Measurements from ENCODE around the gene TGFA.
A peak's percentile ranks its signal among the peaks of the same experiment; 100 is the strongest.

Gene TGFA

GRCh38 chr2:70553584-70554337, at the start of gene TGFA:
Gene TGFA, minus strand, starts transcription at chr2:70553826. Its CDS starts 59 bp downstream, at chr2:70553767.
- Histone ChIP-seq H3K4me1 (ENCODE audit: control insufficient read depth, insufficient read depth, low read length) (peaks cover 9% of the 10 kb centered on the region), H3K9ac (ENCODE audit: low read length in 2 of 2) (peak within 1 kb of the TSS in 1 of 2 donors; percentile 11), H3K27ac (ENCODE audit: low read length) (no peak within 1 kb of the TSS)

GRCh38 chr2:70603066-70603465, 49.4 kb upstream of the TGFA start:
- Histone ChIP-seq H3K36me3 (ENCODE audit: control insufficient read depth in 2 of 2, insufficient read depth in 2 of 2, low read length in 2 of 2) (no peaks in the 10 kb centered on the region), H3K9me3 (ENCODE audit: control insufficient read depth in 2 of 2, low read length in 2 of 2) (peaks cover 0 to 2% of the 10 kb centered on the region in 2 donors), H3K4me3 (ENCODE audit: low read length in 2 of 2) (no peak overlapping the region), H3K27me3 (ENCODE audit: control insufficient read depth in 1 of 2, insufficient read depth in 2 of 2, low read length in 2 of 2) (peaks cover 0 to 3% of the 10 kb centered on the region in 2 donors), H3K9ac (ENCODE audit: low read length in 2 of 2) (no peak overlapping the region), H3K4me1 (ENCODE audit: control insufficient read depth, insufficient read depth, low read length) (no peaks in the 10 kb centered on the region), H3K27ac (ENCODE audit: low read length) (no peak overlapping the region)

More at GRCh38 chr2:70553584-70554337, at the start of gene TGFA:
- H3K4me3 ChIP-seq (ENCODE audit: low read length in 2 of 2) = peak within 1 kb of the TSS; percentile 50 to 72
- H3K9me3 ChIP-seq (ENCODE audit: control insufficient read depth in 2 of 2, low read length in 2 of 2) = no peaks in the 10 kb centered on the region
- peaks cover 43 to 51% of the 10 kb centered on the region in 2 donors for H3K27me3 ChIP-seq (ENCODE audit: control insufficient read depth in 1 of 2, insufficient read depth in 2 of 2, low read length in 2 of 2)
- H3K36me3 ChIP-seq (ENCODE audit: control insufficient read depth in 2 of 2, insufficient read depth in 2 of 2, low read length in 2 of 2) = no peaks in the 10 kb centered on the region

GRCh38 chr2:70598197-70598596, 44.6 kb upstream of the TGFA start:
- no peaks in the 10 kb centered on the region for H3K36me3 ChIP-seq (ENCODE audit: control insufficient read depth in 2 of 2, insufficient read depth in 2 of 2, low read length in 2 of 2)
- H3K4me3 ChIP-seq (ENCODE audit: low read length in 2 of 2) = no peak overlapping the region
- H3K9ac ChIP-seq (ENCODE audit: low read length in 2 of 2) = no peak overlapping the region
- no peak overlapping the region for H3K27ac ChIP-seq (ENCODE audit: low read length)
- H3K9me3 ChIP-seq (ENCODE audit: control insufficient read depth in 2 of 2, low read length in 2 of 2) = peaks cover 0 to 6% of the 10 kb centered on the region in 2 donors
- no peaks in the 10 kb centered on the region for H3K27me3 ChIP-seq (ENCODE audit: control insufficient read depth in 1 of 2, insufficient read depth in 2 of 2, low read length in 2 of 2)
- H3K4me1 ChIP-seq (ENCODE audit: control insufficient read depth, insufficient read depth, low read length) = no peaks in the 10 kb centered on the region

- H3K9ac ChIP-seq (ENCODE audit: low read length in 2 of 2) = no peak overlapping the region
- H3K9me3 ChIP-seq (ENCODE audit: control insufficient read depth in 2 of 2, low read length in 2 of 2) = peaks cover 0 to 6% of the 10 kb centered on the region in 2 donors
- no peak overlapping the region for H3K4me3 ChIP-seq (ENCODE audit: low read length in 2 of 2)
- no peak overlapping the region for H3K27ac ChIP-seq (ENCODE audit: low read length)
- H3K27me3 ChIP-seq (ENCODE audit: control insufficient read depth in 1 of 2, insufficient read depth in 2 of 2, low read length in 2 of 2) = no peaks in the 10 kb centered on the region
- no peaks in the 10 kb centered on the region for H3K4me1 ChIP-seq (ENCODE audit: control insufficient read depth, insufficient read depth, low read length)
- H3K36me3 ChIP-seq (ENCODE audit: control insufficient read depth in 2 of 2, insufficient read depth in 2 of 2, low read length in 2 of 2) = no peaks in the 10 kb centered on the region
Observed at GRCh38 chr2:70596739-70597138, 43.1 kb upstream of the TGFA start.

GRCh38 chr2:70596293-70596692, 42.7 kb upstream of the TGFA start:
- H3K27ac ChIP-seq (ENCODE audit: low read length) = no peak overlapping the region
- no peak overlapping the region for H3K4me3 ChIP-seq (ENCODE audit: low read length in 2 of 2)
- H3K9me3 ChIP-seq (ENCODE audit: control insufficient read depth in 2 of 2, low read length in 2 of 2) = peaks cover 0 to 6% of the 10 kb centered on the region in 2 donors
- no peaks in the 10 kb centered on the region for H3K4me1 ChIP-seq (ENCODE audit: control insufficient read depth, insufficient read depth, low read length)
- H3K36me3 ChIP-seq (ENCODE audit: control insufficient read depth in 2 of 2, insufficient read depth in 2 of 2, low read length in 2 of 2) = no peaks in the 10 kb centered on the region
- no peak overlapping the region for H3K9ac ChIP-seq (ENCODE audit: low read length in 2 of 2)
- H3K27me3 ChIP-seq (ENCODE audit: control insufficient read depth in 1 of 2, insufficient read depth in 2 of 2, low read length in 2 of 2) = no peaks in the 10 kb centered on the region

- Histone ChIP-seq H3K4me3 (ENCODE audit: low read length in 2 of 2) (no peak overlapping the region), H3K9ac (ENCODE audit: low read length in 2 of 2) (no peak overlapping the region), H3K36me3 (ENCODE audit: control insufficient read depth in 2 of 2, insufficient read depth in 2 of 2, low read length in 2 of 2) (no peaks in the 10 kb centered on the region), H3K4me1 (ENCODE audit: control insufficient read depth, insufficient read depth, low read length) (no peaks in the 10 kb centered on the region), H3K27ac (ENCODE audit: low read length) (no peak overlapping the region), H3K9me3 (ENCODE audit: control insufficient read depth in 2 of 2, low read length in 2 of 2) (no peaks in the 10 kb centered on the region), H3K27me3 (ENCODE audit: control insufficient read depth in 1 of 2, insufficient read depth in 2 of 2, low read length in 2 of 2) (peaks cover 3 to 6% of the 10 kb centered on the region in 2 donors)
Observed at GRCh38 chr2:70583091-70583490, 29.5 kb upstream of the TGFA start.

- no peak overlapping the region for H3K4me3 ChIP-seq (ENCODE audit: low read length in 2 of 2)
- H3K9ac ChIP-seq (ENCODE audit: low read length in 2 of 2) = no peak overlapping the region
- no peaks in the 10 kb centered on the region for H3K36me3 ChIP-seq (ENCODE audit: control insufficient read depth in 2 of 2, insufficient read depth in 2 of 2, low read length in 2 of 2)
- peaks cover 3 to 6% of the 10 kb centered on the region in 2 donors for H3K27me3 ChIP-seq (ENCODE audit: control insufficient read depth in 1 of 2, insufficient read depth in 2 of 2, low read length in 2 of 2)
- H3K4me1 ChIP-seq (ENCODE audit: control insufficient read depth, insufficient read depth, low read length) = no peaks in the 10 kb centered on the region
- H3K9me3 ChIP-seq (ENCODE audit: control insufficient read depth in 2 of 2, low read length in 2 of 2) = no peaks in the 10 kb centered on the region
- no peak overlapping the region for H3K27ac ChIP-seq (ENCODE audit: low read length)
Observed at GRCh38 chr2:70580352-70580751, 26.7 kb upstream of the TGFA start.

GRCh38 chr2:70574618-70575017, 21.0 kb upstream of the TGFA start:
- no peak overlapping the region for H3K27ac ChIP-seq (ENCODE audit: low read length)
- H3K4me1 ChIP-seq (ENCODE audit: control insufficient read depth, insufficient read depth, low read length) = no peaks in the 10 kb centered on the region
- H3K36me3 ChIP-seq (ENCODE audit: control insufficient read depth in 2 of 2, insufficient read depth in 2 of 2, low read length in 2 of 2) = no peaks in the 10 kb centered on the region
- H3K9me3 ChIP-seq (ENCODE audit: control insufficient read depth in 2 of 2, low read length in 2 of 2) = no peaks in the 10 kb centered on the region
- no peak overlapping the region for H3K9ac ChIP-seq (ENCODE audit: low read length in 2 of 2)
- peaks cover 4 to 5% of the 10 kb centered on the region in 2 donors for H3K27me3 ChIP-seq (ENCODE audit: control insufficient read depth in 1 of 2, insufficient read depth in 2 of 2, low read length in 2 of 2)
- H3K4me3 ChIP-seq (ENCODE audit: low read length in 2 of 2) = no peak overlapping the region

GRCh38 chr2:70574109-70574508, 20.5 kb upstream of the TGFA start:
- Histone ChIP-seq H3K4me1 (ENCODE audit: control insufficient read depth, insufficient read depth, low read length) (no peaks in the 10 kb centered on the region), H3K36me3 (ENCODE audit: control insufficient read depth in 2 of 2, insufficient read depth in 2 of 2, low read length in 2 of 2) (no peaks in the 10 kb centered on the region), H3K27me3 (ENCODE audit: control insufficient read depth in 1 of 2, insufficient read depth in 2 of 2, low read length in 2 of 2) (peaks cover 3 to 4% of the 10 kb centered on the region in 2 donors), H3K9ac (ENCODE audit: low read length in 2 of 2) (no peak overlapping the region), H3K27ac (ENCODE audit: low read length) (no peak overlapping the region), H3K4me3 (ENCODE audit: low read length in 2 of 2) (no peak overlapping the region), H3K9me3 (ENCODE audit: control insufficient read depth in 2 of 2, low read length in 2 of 2) (no peaks in the 10 kb centered on the region)

GRCh38 chr2:70570041-70570661, 16.5 kb upstream of the TGFA start:
- H3K9ac ChIP-seq (ENCODE audit: low read length in 2 of 2) = no peak overlapping the region
- no peak overlapping the region for H3K4me3 ChIP-seq (ENCODE audit: low read length in 2 of 2)
- no peaks in the 10 kb centered on the region for H3K4me1 ChIP-seq (ENCODE audit: control insufficient read depth, insufficient read depth, low read length)
- peaks cover 3 to 4% of the 10 kb centered on the region in 2 donors for H3K27me3 ChIP-seq (ENCODE audit: control insufficient read depth in 1 of 2, insufficient read depth in 2 of 2, low read length in 2 of 2)
- no peak overlapping the region for H3K27ac ChIP-seq (ENCODE audit: low read length)
- no peaks in the 10 kb centered on the region for H3K9me3 ChIP-seq (ENCODE audit: control insufficient read depth in 2 of 2, low read length in 2 of 2)
- H3K36me3 ChIP-seq (ENCODE audit: control insufficient read depth in 2 of 2, insufficient read depth in 2 of 2, low read length in 2 of 2) = no peaks in the 10 kb centered on the region

- no peak overlapping the region for H3K9ac ChIP-seq (ENCODE audit: low read length in 2 of 2)
- H3K9me3 ChIP-seq (ENCODE audit: control insufficient read depth in 2 of 2, low read length in 2 of 2) = no peaks in the 10 kb centered on the region
- peaks cover 3 to 4% of the 10 kb centered on the region in 2 donors for H3K27me3 ChIP-seq (ENCODE audit: control insufficient read depth in 1 of 2, insufficient read depth in 2 of 2, low read length in 2 of 2)
- H3K4me1 ChIP-seq (ENCODE audit: control insufficient read depth, insufficient read depth, low read length) = no peaks in the 10 kb centered on the region
- H3K27ac ChIP-seq (ENCODE audit: low read length) = no peak overlapping the region
- H3K4me3 ChIP-seq (ENCODE audit: low read length in 2 of 2) = no peak overlapping the region
- H3K36me3 ChIP-seq (ENCODE audit: control insufficient read depth in 2 of 2, insufficient read depth in 2 of 2, low read length in 2 of 2) = no peaks in the 10 kb centered on the region
Observed at GRCh38 chr2:70569559-70569958, 15.9 kb upstream of the TGFA start.
